ENCODE results near the gene WDR18.

- TF ChIP-seq POLR2A (IDR thresholded peaks at IDR 0.05; ENCODE audit: extremely low read depth, insufficient read length): no peak
- TF ChIP-seq, protein P1, sequence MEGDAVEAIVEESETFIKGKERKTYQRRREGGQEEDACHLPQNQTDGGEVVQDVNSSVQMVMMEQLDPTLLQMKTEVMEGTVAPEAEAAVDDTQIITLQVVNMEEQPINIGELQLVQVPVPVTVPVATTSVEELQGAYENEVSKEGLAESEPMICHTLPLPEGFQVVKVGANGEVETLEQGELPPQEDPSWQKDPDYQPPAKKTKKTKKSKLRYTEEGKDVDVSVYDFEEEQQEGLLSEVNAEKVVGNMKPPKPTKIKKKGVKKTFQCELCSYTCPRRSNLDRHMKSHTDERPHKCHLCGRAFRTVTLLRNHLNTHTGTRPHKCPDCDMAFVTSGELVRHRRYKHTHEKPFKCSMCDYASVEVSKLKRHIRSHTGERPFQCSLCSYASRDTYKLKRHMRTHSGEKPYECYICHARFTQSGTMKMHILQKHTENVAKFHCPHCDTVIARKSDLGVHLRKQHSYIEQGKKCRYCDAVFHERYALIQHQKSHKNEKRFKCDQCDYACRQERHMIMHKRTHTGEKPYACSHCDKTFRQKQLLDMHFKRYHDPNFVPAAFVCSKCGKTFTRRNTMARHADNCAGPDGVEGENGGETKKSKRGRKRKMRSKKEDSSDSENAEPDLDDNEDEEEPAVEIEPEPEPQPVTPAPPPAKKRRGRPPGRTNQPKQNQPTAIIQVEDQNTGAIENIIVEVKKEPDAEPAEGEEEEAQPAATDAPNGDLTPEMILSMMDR (IDR thresholded peaks at IDR 0.05; ENCODE audit: low read depth, low read length): no peak
- TF ChIP-seq MAX (IDR thresholded peaks at IDR 0.05; ENCODE audit: low read depth, low read length): no peak
- no peak for TF ChIP-seq MYC (IDR thresholded peaks at IDR 0.05; ENCODE audit: low read depth, low read length)
Measured at GRCh38 chr19:1015061-1015781, 31.1 kb downstream of the WDR18 start.
